CD14-positive monocyte (primary cell): ENCODE results near the gene MICU2. TPM values are rescaled to one million over a fixed set of nuclear protein-coding genes. Genes with fewer than 3 reads are reported as not detected.
A peak's percentile ranks its signal among the peaks of the same experiment; 100 is the strongest.

Experiments used
- DNase-seq, 3 donors: peaks; one replicate each; pipeline ENCODE4 v3.0.0-alpha.2; 2011 to 2022
- H2AFZ ChIP-seq: 2 replicates; pipeline ENCODE4 v1.6.0; 2012; ENCODE audit warnings: mild to moderate bottlenecking, low read depth, low read length, inconsistent platforms; ENCODE audit not compliant: insufficient read depth, poor library complexity, severe bottlenecking
- H3K27ac ChIP-seq, 2 donors: 1 replicate in 1 of 2; 2 replicates in 1 of 2; pipeline ENCODE4 v1.5.1; 2012 to 2013; ENCODE audit warnings: low read length in 2 of 2, control low read depth in 1 of 2, inconsistent platforms in 1 of 2, low read depth in 1 of 2, mild to moderate bottlenecking in 1 of 2
- H3K27me3 ChIP-seq, 2 donors: one replicate each; pipeline versions ENCODE4 v1.6.0 to v1.6.1; 2011 to 2013; ENCODE audit warnings: low read length in 2 of 2; ENCODE audit not compliant: control insufficient read depth in 2 of 2, insufficient read depth in 2 of 2
- H3K36me3 ChIP-seq, 2 donors: replicated peaks in 1 of 2; 1 replicate in 1 of 2; 2 replicates in 1 of 2; pipeline versions ENCODE4 v1.5.1 to v1.6.1; 2012 to 2013; ENCODE audit warnings: low read length in 2 of 2, control low read depth in 1 of 2, inconsistent platforms in 1 of 2, mild to moderate bottlenecking in 1 of 2; ENCODE audit not compliant: insufficient read depth in 2 of 2, control insufficient read depth in 1 of 2
- H3K4me1 ChIP-seq, 2 donors: 1 replicate in 1 of 2; 2 replicates in 1 of 2; pipeline versions ENCODE4 v1.5.1 to v1.6.1; 2012 to 2013; ENCODE audit warnings: low read length in 2 of 2, control low read depth in 1 of 2, inconsistent platforms in 1 of 2, mild to moderate bottlenecking in 1 of 2, moderate library complexity in 1 of 2; ENCODE audit not compliant: insufficient read depth in 2 of 2, control insufficient read depth in 1 of 2
- H3K4me2 ChIP-seq: replicated peaks from 2 replicates; pipeline ENCODE3; 2012; ENCODE audit warnings: low read length, moderate library complexity, mild to moderate bottlenecking; ENCODE audit not compliant: poor library complexity, severe bottlenecking; ENCODE audit errors: extremely low read depth
- H3K4me3 ChIP-seq, 3 experiments: fragments of 200-600 bp in 1 of 3; sonication (generic) in 1 of 3; replicated peaks in 1 of 3; 1 replicate in 2 of 3; 2 replicates in 1 of 3; pipeline ENCODE4 v1.5.1; 2011 to 2013; ENCODE audit warnings: low read length in 3 of 3, mild to moderate bottlenecking in 3 of 3, control low read depth in 2 of 3, low read depth in 2 of 3, inconsistent platforms in 1 of 3, moderate library complexity in 1 of 3
- H3K79me2 ChIP-seq: 2 replicates; pipeline ENCODE4 v1.6.0; 2012; ENCODE audit warnings: mild to moderate bottlenecking, control low read depth, inconsistent platforms, low read length, moderate library complexity; ENCODE audit not compliant: insufficient read depth
- H3K9ac ChIP-seq: 2 replicates; pipeline ENCODE4 v1.6.0; 2017; ENCODE audit warnings: low read length, mild to moderate bottlenecking; ENCODE audit not compliant: insufficient read depth, poor library complexity, severe bottlenecking
- H3K9me3 ChIP-seq, 2 donors: replicated peaks in 1 of 2; 1 replicate in 1 of 2; 2 replicates in 1 of 2; pipeline versions ENCODE4 v1.5.1 to v1.6.1; 2012 to 2013; ENCODE audit warnings: low read length in 2 of 2, control low read depth in 1 of 2; ENCODE audit not compliant: control insufficient read depth in 1 of 2, insufficient read depth in 1 of 2
- H4K20me1 ChIP-seq: 2 replicates; pipeline ENCODE4 v1.6.0; 2012; ENCODE audit warnings: mild to moderate bottlenecking, low read length, control low read depth, moderate library complexity; ENCODE audit not compliant: insufficient read depth
- H3K27ac Mint-ChIP-seq, 7 donors: one replicate each; pipeline ENCODE4 v1.8.0; 2020; ENCODE audit warnings: mild to moderate bottlenecking in 7 of 7, mixed read lengths in 7 of 7, moderate library complexity in 6 of 7, inconsistent platforms in 2 of 7
- H3K27me3 Mint-ChIP-seq, 3 donors: one replicate each; pipeline ENCODE4 v1.8.0; 2021 to 2022; ENCODE audit warnings: low read depth in 3 of 3, mild to moderate bottlenecking in 3 of 3, mixed read lengths in 3 of 3, moderate library complexity in 3 of 3, inconsistent platforms in 1 of 3
- H3K36me3 Mint-ChIP-seq, 2 donors: one replicate each; pipeline ENCODE4 v1.8.0; 2020; ENCODE audit warnings: mixed read lengths in 2 of 2, inconsistent platforms in 1 of 2, mild to moderate bottlenecking in 1 of 2
- H3K4me1 Mint-ChIP-seq: one replicate; pipeline ENCODE4 v1.8.0; 2020; ENCODE audit warnings: mild to moderate bottlenecking, mixed read lengths
- H3K4me3 Mint-ChIP-seq, 2 donors: one replicate each; pipeline ENCODE4 v1.8.0; 2020; ENCODE audit warnings: mild to moderate bottlenecking in 2 of 2, mixed read lengths in 2 of 2, moderate library complexity in 1 of 2
- H3K9me3 Mint-ChIP-seq, 7 donors: one replicate each; pipeline ENCODE4 v1.8.0; 2020 to 2022; ENCODE audit warnings: mixed read lengths in 7 of 7, mild to moderate bottlenecking in 6 of 7, moderate library complexity in 6 of 7, inconsistent platforms in 2 of 7
- WGBS: methylation state at CpG from one replicate; pipeline ENCODE4 v1.1.5; 2013; ENCODE audit warnings: missing lambda C conversion rate; ENCODE audit not compliant: insufficient coverage; 5-methylcytosine and 5-hydroxymethylcytosine counted together
- intact Hi-C, 2 donors: fragments of 100-400 bp; cut with micrococcal nuclease; formaldehyde crosslinking; loops; one replicate each; pipeline versions ENCODE4 v1.15.0 to v1.15.1; 2023
- polyA plus RNA-seq, 3 donors: library from polyadenylated mRNA; depleted of rRNA in 1 of 3; unstranded in 2 of 3; stranded (reverse) in 1 of 3; fragments of 300-500 nt in 2 of 3; fragments of >200 nt in 1 of 3; fragmentation: Illumina TruSeq in 2 of 3; gene quantifications; 1 replicate in 2 of 3; 2 replicates in 1 of 3; pipeline ENCODE4 v1.2.3, GENCODE V29; 2012 to 2021
- TF ChIP-seq, protein P1 (sequence below): fragments of 200-600 bp; IDR thresholded peaks from one replicate; pipeline ENCODE4 v1.8.0; 2022; ENCODE audit warnings: antibody characterized with exemption, mild to moderate bottlenecking

MICU2 gene
- polyA plus RNA-seq, 3 donors = 21.5 to 32.1 (median 26.8) TPM

DNA sequence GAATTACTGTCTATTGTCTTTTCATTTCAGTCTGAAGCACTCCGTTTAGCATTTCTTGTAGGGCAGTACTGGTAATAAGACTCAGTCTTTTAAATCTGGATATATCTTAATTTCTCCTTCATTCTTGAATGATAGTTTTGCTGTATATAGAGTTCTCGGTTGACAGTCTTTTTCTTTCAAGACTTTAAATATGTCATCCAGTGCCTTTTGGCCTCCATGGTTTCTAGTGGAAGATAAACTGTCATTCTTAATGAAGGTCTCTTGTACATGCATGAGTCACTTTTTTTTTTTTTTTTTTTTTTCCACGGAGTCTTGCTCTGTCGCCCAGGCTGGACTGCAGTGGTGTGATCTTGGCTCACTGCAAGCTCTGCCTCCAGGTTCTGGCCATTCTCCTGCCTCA lies 117.6 kb downstream of the MICU2 start:
- WGBS = no CpG with 5 or more reads among the region's 4 CpGs
- Histone ChIP-seq H3K4me3 (no peak overlapping the region), H3K4me1 (no peaks in the 10 kb centered on the region), H3K79me2 (no peaks in the 10 kb centered on the region), H2AFZ (no peak overlapping the region), H3K27ac (no peak overlapping the region), H3K27me3 (no peaks in the 10 kb centered on the region), H3K9ac (no peak overlapping the region), H3K36me3 (peaks cover 3 to 22% of the 10 kb centered on the region in 2 donors), H3K9me3 (peaks cover 23 to 26% of the 10 kb centered on the region in 2 donors), H4K20me1 (no peaks in the 10 kb centered on the region), H3K4me2 (no peak overlapping the region)
- Mint-ChIP-seq H3K36me3 (peaks cover 18 to 23% of the 10 kb centered on the region in 2 donors), H3K27me3 (peaks cover 0 to 2% (median 2%) of the 10 kb centered on the region in 3 donors), H3K9me3 (peaks cover 20 to 41% (median 35%) of the 10 kb centered on the region in 7 donors), H3K4me3 (no peak overlapping the region), H3K4me1 (no peaks in the 10 kb centered on the region), H3K27ac (no peak overlapping the region)
- DNase-seq = no peak
- intact Hi-C loops = no loop called here
- TF ChIP-seq, protein P1, sequence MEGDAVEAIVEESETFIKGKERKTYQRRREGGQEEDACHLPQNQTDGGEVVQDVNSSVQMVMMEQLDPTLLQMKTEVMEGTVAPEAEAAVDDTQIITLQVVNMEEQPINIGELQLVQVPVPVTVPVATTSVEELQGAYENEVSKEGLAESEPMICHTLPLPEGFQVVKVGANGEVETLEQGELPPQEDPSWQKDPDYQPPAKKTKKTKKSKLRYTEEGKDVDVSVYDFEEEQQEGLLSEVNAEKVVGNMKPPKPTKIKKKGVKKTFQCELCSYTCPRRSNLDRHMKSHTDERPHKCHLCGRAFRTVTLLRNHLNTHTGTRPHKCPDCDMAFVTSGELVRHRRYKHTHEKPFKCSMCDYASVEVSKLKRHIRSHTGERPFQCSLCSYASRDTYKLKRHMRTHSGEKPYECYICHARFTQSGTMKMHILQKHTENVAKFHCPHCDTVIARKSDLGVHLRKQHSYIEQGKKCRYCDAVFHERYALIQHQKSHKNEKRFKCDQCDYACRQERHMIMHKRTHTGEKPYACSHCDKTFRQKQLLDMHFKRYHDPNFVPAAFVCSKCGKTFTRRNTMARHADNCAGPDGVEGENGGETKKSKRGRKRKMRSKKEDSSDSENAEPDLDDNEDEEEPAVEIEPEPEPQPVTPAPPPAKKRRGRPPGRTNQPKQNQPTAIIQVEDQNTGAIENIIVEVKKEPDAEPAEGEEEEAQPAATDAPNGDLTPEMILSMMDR = no peak

DNA sequence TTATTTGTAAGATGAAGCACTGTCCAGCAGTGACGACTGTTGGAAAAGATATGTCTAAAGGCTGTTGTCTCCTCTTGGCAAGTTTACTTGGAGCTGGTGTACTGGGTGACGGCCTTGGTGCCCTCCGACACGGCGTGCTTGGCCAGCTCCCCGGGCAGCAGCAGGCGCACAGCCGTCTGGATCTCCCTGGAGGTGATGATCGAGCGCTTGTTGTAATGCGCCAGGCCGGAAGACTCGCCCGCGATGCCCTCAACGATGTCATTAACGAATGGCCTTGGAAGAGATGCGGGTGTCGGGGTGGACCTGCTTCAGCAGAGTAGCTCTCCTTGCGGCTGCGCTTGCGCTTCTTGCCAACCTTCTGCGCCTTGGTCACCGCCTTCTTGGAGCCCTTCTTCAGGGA lies 120.2 kb downstream of the MICU2 start:
- no peak overlapping the region for H3K4me3 ChIP-seq
- TF ChIP-seq, protein P1 = no peak
- peaks cover 0 to 3% of the 10 kb centered on the region in 2 donors for H3K36me3 ChIP-seq
- no peak overlapping the region for H2AFZ ChIP-seq
- intact Hi-C loops = no loop called here
- H3K9me3 ChIP-seq = peaks cover 23 to 26% of the 10 kb centered on the region in 2 donors
- no peak overlapping the region for H3K4me3 Mint-ChIP-seq
- H3K27me3 Mint-ChIP-seq = peaks cover 2 to 12% (median 6%) of the 10 kb centered on the region in 3 donors
- 94% methylated on average over 23 of the region's 24 CpGs for WGBS
- no peak overlapping the region for H3K4me2 ChIP-seq
- H3K27ac ChIP-seq = no peak overlapping the region
- peaks cover 4% of the 10 kb centered on the region for H3K4me1 Mint-ChIP-seq
- no peaks in the 10 kb centered on the region for H3K27me3 ChIP-seq
- H3K4me1 ChIP-seq = peaks cover 4% of the 10 kb centered on the region in 2 donors
- no peak for DNase-seq
- H3K36me3 Mint-ChIP-seq = peaks cover 0 to 2% of the 10 kb centered on the region in 2 donors
- H4K20me1 ChIP-seq = no peaks in the 10 kb centered on the region
- peaks cover 15 to 37% (median 29%) of the 10 kb centered on the region in 7 donors for H3K9me3 Mint-ChIP-seq
- H3K79me2 ChIP-seq = no peaks in the 10 kb centered on the region
- no peak overlapping the region for H3K9ac ChIP-seq
- peak overlapping the region in 1 of 7 donors; percentile 7 for H3K27ac Mint-ChIP-seq
